Measurements from ENCODE around the gene NME3. TPM values are rescaled to one million over a fixed set of nuclear protein-coding genes. Genes with fewer than 3 reads are reported as not detected.
"Not testable (repeated sequence)": the region's sequence is repeated elsewhere in the genome, so short reads cannot be mapped to it uniquely, and the experiment has no call there.

NME3 gene
- total RNA-seq, 1 experiment from 2014 or later = 28.0 TPM

GRCh38 chr16:1749152-1750117 lies 21.9 kb downstream of the NME3 start:
- no peak for DNase-seq (ENCODE audit: low read depth)

DNA sequence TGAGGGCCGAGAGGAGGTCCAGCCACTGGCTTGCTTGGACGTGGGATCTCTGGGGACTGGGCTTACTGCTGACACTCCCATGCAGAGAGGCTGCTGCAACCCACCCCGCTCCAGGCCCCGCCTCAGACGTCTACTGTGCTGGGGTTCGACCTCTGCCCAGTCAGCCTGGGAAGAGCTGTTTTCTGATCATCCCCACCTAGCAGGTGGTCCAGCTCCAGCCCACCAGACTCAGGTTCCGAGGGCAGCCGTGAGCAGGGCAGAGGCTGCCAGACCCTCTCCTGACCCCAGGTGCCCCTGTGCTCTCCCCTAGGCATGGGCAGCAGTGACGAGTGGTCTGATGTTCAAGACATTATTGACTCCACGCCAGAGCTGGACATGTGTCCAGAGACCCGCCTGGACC lies 23.4 kb downstream of the NME3 start:
- DNase-seq (ENCODE audit: low read depth) = no peak

DNA sequence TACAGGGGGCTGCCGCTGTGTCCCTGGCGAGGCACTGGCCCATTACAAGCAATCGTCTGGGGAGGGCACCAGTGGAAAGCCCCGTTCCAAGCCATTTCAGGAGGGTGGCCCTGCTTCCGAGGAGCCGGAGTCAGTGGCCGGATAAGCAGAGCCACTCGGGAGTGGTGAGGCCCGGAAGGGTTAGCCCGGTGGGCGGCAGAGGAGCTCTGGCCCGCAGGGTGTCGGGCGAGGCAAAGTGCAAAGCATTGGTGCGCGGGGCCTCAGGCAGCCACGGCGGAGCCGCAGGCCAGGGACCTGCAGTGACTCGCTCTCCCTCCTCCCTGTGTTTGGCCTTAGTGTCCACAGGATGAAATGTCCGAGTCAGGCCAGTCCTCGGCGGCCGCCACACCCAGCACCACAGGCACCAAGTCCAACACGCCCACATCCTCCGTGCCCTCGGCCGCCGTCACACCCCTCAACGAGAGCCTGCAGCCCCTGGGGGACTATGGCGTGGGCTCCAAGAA lies 24.6 kb downstream of the NME3 start:
- peak; percentile 84 for DNase-seq (ENCODE audit: low read depth)

- peak; percentile 94 for DNase-seq (ENCODE audit: low read depth)
Observed at GRCh38 chr16:1745900-1746692, 25.2 kb downstream of the NME3 start.

DNA sequence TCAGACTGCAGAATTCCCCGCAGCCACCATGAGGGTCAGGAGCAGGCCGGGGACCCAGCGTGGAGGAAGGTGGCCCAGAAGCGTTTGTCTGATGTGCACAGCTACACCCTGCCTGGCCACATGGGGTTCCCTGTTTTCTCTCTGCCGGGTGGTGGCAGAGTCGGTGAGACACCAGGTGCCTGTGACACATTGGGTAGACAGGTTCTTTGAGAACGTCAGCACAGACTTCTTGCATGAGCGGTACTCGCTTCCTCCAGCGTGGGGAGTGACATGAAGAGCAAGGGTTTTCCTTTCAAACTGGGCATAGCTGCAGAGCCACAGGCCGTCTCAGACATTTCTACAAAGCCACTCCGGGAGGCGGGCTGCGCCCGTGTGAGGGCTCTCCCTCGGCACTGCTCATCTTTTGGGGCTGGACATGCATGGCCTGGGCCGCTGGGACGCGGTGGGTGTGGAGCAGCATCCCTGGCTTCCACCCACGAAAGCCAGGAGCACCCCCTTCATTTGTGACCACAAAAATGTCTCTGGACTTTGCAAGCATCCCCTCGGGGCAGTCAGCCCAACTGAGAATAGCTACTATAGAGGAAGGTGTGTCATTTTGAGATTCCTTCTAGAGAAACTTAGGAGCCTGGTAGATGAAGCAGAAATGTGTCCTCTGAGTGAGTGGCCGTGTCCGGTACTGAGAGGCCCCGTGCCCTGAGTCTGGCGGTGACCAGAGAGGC lies 26.0 kb downstream of the NME3 start:
- peak; percentile 63 for DNase-seq (ENCODE audit: low read depth)

DNA sequence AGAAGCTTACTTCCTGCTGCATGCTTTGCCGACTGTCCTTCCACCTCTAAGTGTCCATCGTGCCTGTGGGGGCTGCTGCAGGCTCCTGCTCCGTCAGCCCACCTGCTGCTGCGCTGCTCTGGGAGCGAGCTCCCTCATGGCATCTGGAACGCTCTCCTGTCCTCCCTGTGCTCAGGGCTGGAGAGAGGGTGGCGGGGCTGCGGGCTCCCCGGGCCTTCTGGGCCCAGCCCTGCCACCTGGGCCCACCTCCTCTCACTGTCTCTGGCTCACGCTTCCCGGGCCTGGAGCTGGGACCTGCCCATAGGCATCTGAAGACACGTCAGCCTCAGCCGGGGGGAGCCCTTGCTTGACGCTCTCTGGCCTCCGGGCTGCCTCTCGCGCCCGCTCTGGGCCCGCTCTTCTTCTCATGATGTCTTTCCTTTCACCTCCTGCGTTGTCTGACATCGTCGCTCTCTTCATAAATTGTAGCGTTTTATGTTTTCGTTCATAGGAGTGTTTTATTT lies 27.0 kb downstream of the NME3 start:
- no peak for DNase-seq (ENCODE audit: low read depth)

GRCh38 chr16:1743376-1744337 lies 27.7 kb downstream of the NME3 start:
- DNase-seq (ENCODE audit: low read depth) = no peak

DNA sequence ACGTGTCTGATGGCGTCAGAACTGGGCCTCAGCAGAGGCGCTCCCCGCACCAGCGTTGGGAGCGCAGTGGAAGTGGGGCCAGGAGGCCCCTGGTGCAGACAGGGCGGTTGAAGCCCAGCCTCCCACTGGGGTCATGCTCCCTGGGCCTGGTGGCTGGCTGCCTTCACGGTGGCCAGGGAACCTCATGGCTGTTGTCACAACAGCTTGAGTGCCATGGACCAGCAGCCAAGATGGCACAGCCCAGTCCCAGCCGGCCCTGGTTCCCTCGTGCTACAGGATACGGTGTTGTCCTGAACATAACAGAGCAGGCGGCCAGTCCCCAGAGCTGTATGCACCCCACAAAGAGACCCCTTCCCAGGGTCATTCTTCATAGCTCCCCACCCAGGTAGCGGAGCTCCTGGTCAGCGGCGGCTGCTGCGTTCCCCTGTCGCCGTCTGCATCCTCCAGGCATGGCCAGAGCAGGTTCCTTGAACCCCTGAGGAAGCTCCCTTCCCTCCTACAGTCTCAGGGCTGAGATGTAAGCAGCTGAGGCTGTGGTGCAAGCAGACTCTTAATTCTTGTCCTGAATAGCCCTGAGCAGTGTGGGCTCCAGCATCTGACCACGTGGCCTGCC lies 29.7 kb downstream of the NME3 start:
- no peak for DNase-seq (ENCODE audit: low read depth)

- DNase-seq (ENCODE audit: low read depth) = no peak
Observed at GRCh38 chr16:1740781-1741490, 30.4 kb downstream of the NME3 start.

DNA sequence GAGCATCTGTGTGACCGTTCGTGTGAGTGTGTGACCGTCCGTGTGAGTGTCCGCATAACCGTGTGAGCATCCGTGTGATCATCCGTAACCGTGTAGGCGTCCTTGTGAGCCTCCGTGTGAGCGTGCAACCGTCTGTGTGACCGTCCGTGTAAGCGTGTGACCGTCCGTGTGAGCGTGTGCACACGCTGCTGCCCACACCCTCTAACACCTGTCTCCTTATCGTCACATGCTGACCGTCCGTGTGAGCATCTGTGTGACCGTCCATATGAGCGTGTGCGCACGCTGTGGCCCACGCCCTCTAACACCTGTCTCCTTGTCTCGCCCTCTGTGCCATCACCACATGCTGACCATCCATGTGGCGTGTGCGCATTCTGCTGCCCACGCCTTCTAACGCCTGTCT lies 31.1 kb downstream of the NME3 start:
- no peak for DNase-seq (ENCODE audit: low read depth)

DNA sequence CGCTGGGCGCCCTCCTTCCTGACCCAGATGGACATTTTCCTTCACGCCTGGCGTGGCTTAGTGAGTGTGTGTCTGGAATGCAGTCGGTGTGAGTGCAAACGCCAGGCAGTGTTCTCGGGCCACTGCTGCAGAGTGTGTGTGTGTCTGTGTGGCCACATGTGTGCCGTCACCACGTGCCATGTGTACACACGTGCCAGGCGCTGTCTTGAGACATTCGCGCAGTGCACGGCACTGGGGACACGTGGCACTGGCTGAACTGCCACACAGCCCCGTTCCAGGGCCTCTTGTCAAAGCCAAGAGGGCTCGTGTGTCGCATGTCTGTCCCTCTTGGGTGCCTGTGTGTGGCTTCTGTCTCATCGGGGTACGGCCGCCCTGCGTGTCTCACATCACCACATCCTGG lies 36.5 kb downstream of the NME3 start:
- DNase-seq (ENCODE audit: low read depth) = no peak

- DNase-seq (ENCODE audit: low read depth) = no peak
Observed at GRCh38 chr16:1734123-1734522, 37.2 kb downstream of the NME3 start.

- not testable (repeated sequence) for DNase-seq (ENCODE audit: low read depth)
Observed at GRCh38 chr16:1732551-1732987, 38.8 kb downstream of the NME3 start.

DNA sequence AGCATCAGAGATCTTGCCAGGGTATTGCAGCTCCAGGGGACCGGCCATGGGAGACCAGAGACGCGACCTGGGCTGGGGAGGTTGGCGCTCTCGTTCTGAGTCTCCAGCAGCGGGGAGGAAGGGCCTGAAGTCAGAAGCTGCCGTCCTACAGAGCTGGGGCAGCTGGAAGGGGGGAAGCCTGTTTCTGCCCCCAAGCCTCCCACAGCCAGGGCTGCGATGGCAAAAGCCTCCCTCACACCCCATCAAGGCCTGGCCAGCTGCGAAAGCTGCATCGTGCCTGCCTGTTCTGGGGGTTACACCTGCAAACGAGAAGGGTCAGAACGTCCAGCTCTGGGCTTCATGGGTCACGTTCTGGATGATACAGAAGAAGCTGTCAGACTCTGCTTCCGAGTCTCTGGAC lies 39.3 kb downstream of the NME3 start:
- DNase-seq (ENCODE audit: low read depth) = no peak

DNA sequence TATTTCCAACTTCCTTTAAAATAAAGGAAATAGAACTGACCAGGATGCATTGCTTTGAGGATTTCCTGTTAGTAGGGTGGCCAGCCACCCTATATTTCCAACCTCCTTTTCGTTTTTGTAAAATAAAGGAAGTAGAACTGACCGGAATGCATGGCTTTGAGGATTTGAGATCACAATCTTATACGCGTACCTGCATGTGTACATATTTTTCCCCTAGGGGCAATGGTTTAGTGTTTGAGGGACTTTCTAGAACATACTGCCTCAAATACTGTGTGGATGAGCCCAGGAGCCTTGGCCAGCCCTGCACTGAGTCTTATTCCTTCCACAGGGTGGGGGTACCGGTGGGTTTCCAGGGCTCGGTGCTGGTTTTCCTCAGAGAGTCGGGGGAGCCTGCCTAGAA lies 39.7 kb downstream of the NME3 start:
- DNase-seq (ENCODE audit: low read depth) = no peak

DNA sequence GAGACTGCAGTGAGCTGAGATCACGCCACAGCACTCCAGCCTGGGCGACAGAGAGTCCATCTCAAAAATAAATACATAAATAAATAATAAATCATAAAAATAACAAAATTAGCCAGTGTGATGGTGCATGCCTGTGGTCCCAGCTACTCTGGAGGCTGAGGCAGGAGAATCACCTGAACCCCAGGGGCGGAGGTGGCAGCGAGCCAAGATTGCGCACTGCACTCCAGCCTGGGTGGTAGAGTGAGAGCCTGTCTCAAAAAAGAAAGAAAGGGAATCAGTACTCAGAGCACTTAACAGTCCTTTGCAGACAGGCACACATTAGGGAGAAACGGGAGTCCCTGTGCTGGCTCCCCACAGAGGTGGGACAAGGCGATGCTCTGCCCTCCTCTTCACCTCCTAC lies 40.3 kb downstream of the NME3 start:
- DNase-seq (ENCODE audit: low read depth) = no peak

- no peak for DNase-seq (ENCODE audit: low read depth)
Observed at GRCh38 chr16:1729445-1729844, 41.9 kb downstream of the NME3 start.

- no peak for DNase-seq (ENCODE audit: low read depth)
Observed at GRCh38 chr16:1729026-1729425, 42.3 kb downstream of the NME3 start.
